WI38 (cell line): ENCODE measurements around the gene GPC5.

Experiments
- H3K4me3 ChIP-seq: 2 replicates; pipeline ENCODE4 v1.5.1; 2011; ENCODE audit warnings: low read depth, mild to moderate bottlenecking, control low read depth, low read length
- TF ChIP-seq, protein P1 (sequence below): IDR thresholded peaks from 2 replicates; pipeline ENCODE4 v1.5.1; 2012; ENCODE audit warnings: low read depth, mild to moderate bottlenecking, control low read depth, low read length

GPC5 gene

DNA sequence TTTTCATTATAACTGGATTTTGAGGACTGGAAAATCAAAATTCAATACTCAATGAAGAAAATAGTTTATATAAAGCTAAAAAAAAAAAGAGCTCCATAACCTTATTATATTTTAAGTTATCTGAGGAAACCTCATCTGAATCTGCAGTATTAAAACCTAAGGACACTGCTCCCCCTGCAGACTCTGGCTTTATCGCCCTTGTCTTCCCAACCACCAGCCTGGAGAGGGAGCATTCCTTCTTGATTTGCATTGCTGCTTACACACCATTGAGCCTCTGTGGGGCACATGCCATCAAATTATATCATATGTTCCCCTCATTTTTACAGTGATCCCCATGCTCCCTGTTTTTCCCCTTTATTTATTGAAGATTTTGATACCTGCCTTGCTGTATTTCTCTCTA is 956.8 kb downstream of the GPC5 start:
- no peak overlapping the region for H3K4me3 ChIP-seq
- TF ChIP-seq, protein P1, sequence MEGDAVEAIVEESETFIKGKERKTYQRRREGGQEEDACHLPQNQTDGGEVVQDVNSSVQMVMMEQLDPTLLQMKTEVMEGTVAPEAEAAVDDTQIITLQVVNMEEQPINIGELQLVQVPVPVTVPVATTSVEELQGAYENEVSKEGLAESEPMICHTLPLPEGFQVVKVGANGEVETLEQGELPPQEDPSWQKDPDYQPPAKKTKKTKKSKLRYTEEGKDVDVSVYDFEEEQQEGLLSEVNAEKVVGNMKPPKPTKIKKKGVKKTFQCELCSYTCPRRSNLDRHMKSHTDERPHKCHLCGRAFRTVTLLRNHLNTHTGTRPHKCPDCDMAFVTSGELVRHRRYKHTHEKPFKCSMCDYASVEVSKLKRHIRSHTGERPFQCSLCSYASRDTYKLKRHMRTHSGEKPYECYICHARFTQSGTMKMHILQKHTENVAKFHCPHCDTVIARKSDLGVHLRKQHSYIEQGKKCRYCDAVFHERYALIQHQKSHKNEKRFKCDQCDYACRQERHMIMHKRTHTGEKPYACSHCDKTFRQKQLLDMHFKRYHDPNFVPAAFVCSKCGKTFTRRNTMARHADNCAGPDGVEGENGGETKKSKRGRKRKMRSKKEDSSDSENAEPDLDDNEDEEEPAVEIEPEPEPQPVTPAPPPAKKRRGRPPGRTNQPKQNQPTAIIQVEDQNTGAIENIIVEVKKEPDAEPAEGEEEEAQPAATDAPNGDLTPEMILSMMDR, result no peak

DNA sequence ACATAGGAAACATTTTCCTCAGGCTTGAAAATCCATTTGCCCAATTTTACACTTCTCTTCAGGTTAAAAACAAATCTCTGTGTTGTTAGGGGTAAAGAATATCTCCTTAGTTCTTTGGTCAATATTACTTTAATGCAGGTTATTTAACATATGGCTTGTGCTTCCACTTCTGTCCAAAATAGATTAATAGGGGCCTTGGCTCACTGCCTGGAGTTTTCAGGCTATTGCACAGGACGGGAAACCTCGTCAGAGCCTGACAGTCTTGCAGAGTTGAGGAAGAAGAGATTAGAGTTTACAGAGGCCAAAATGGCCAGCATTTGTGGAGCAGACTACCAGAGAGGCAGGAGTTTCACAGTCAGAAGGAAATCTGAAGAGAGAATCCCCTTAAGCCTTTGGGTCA is 964.3 kb downstream of the GPC5 start:
- no peak overlapping the region for H3K4me3 ChIP-seq
- TF ChIP-seq, protein P1, result no peak

DNA sequence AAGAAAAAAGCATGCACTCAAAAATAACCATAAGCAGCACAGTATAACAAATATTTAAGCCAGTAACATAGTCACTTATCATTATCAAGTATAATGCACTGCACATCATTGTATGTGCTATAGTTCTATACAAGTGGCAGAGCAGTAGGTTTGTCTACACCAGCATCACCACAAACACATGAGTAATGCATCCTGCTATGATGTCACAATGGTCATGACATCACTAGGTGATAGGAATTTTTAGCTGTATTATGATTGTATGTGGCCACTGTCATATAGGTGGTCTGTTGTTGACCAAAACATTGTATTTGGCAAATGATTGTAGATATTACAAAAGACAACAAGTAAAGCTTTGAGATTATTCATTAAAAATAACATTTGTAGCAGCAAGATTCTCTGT is 967.5 kb downstream of the GPC5 start:
- no peak overlapping the region for H3K4me3 ChIP-seq
- TF ChIP-seq, protein P1, result no peak

DNA sequence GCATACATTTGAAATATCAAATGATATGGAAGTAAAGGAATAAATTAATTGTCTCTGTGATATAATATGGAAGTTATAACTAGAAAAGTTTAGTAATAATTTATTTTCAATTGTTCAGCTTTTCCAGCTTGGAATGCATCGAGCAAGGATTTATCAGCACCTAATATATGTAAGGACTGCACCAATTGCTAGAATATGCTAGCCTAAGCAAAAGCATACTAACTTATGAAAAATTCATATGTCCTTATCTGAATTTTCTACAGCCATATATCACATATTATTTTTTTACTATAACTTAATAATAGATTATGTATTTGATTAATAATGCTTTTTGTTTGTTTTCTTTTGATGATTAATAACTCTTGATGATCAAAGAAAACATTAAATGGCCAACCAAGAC is 979.0 kb downstream of the GPC5 start:
- H3K4me3 ChIP-seq, result no peak overlapping the region
- TF ChIP-seq, protein P1, result no peak

DNA sequence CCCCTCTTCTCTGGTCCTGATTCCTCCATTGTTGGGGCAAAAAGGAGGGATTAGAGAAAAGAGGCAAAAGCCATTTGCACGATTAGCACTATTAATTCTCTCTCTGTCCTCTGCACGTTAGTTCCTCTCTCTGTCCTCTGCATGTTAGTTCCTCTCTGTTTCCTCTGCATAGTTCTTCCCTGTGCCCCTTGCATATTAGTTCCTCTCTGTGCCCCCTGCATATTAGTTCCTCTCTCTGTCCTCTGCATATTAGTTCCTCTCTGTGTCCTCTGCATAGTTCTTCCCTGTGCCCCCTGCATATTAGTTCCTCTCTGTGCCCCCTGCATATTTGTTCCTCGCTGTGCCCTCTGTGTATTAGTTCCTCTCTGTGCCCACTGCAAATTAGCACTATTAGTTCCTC is 981.0 kb downstream of the GPC5 start:
- TF ChIP-seq, protein P1, result no peak
- no peak overlapping the region for H3K4me3 ChIP-seq

DNA sequence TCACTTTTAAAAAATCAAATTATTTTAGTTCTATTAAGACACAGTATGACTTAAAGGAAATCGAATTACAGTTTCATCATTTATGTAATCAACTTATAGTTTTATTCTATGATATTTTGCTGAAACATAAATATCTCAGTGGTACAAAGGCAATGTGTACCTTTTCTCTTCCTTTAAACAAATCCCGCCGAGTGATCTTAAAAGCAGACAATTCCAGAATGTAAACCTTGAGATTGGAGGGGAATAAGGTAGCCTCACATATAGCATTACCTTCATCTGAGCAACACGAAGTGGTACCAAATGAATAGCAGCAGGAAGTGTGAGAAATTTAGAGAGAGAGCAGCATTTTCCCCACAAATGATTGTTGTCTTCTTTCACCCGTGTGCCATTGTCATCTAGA is 986.0 kb downstream of the GPC5 start:
- TF ChIP-seq, protein P1, result no peak
- no peak overlapping the region for H3K4me3 ChIP-seq

DNA sequence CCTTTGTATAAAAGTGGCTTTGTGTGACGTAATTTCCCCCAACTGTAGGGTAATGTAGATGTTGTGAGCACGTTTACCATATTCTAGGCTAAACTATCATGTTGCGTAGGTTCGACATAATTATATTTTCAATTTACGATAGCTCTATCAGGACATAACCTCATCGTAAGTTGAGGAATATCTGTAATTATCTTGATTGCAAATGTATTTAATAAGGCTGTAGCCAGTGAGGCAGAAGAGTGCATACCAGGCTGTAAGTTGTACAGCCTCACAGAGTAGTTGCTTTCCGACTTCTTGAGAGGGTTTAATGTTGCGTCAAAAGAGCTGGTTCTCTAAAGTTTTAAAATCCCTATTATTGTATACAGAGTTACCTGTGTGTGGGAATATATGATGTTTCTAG is 988.8 kb downstream of the GPC5 start:
- TF ChIP-seq, protein P1, result no peak
- H3K4me3 ChIP-seq, result no peak overlapping the region

DNA sequence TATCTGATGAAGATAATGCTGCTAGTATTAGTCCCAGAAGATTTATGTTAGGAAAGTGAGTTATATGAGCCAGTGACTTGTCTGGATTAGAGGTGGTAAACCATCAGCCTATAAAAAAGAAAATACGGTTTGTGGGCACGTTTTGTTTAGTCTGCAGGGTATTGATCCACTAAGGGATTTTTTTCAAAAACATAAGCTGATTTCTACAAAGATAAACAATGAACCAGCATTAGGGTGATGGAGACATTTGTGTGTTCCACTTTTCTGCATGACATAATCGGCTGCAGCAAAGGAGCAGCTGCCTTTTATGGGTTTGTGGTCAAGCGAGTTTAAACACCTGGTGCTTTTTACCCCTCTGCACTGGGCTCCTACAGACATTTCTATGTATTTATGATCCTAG is 991.8 kb downstream of the GPC5 start:
- no peak overlapping the region for H3K4me3 ChIP-seq
- TF ChIP-seq, protein P1, result no peak
